ENCODE measurements around the gene TRABD.

Gene TRABD

DNA sequence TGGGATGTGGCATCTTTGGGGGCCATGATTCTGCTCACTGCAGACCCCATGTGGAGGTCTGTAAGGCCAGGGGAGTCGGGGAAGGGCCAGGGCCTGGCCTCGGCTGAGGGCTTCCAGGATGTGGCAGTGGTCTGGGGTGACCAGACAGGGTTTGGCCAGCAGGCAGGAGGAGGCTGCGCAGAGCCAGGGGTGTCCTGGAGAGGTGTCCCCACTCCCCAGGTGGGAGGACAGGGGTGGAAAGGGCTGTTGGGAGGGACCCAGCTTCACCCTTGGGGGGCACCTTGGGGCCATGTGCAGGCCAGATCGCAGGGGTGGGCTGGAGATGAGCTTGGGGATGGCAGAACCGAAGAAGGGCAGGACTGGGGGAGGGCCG, 11.7 kb upstream of the TRABD start:
- no peak overlapping the region for H3K4me3 ChIP-seq (replicated peaks in 1 of 2; ENCODE audit: low read depth in 2 of 2, low read length in 2 of 2)
- TF ChIP-seq, protein P1, sequence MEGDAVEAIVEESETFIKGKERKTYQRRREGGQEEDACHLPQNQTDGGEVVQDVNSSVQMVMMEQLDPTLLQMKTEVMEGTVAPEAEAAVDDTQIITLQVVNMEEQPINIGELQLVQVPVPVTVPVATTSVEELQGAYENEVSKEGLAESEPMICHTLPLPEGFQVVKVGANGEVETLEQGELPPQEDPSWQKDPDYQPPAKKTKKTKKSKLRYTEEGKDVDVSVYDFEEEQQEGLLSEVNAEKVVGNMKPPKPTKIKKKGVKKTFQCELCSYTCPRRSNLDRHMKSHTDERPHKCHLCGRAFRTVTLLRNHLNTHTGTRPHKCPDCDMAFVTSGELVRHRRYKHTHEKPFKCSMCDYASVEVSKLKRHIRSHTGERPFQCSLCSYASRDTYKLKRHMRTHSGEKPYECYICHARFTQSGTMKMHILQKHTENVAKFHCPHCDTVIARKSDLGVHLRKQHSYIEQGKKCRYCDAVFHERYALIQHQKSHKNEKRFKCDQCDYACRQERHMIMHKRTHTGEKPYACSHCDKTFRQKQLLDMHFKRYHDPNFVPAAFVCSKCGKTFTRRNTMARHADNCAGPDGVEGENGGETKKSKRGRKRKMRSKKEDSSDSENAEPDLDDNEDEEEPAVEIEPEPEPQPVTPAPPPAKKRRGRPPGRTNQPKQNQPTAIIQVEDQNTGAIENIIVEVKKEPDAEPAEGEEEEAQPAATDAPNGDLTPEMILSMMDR (IDR thresholded peaks at IDR 0.05; ENCODE audit: low read depth, low read length): no peak

DNA sequence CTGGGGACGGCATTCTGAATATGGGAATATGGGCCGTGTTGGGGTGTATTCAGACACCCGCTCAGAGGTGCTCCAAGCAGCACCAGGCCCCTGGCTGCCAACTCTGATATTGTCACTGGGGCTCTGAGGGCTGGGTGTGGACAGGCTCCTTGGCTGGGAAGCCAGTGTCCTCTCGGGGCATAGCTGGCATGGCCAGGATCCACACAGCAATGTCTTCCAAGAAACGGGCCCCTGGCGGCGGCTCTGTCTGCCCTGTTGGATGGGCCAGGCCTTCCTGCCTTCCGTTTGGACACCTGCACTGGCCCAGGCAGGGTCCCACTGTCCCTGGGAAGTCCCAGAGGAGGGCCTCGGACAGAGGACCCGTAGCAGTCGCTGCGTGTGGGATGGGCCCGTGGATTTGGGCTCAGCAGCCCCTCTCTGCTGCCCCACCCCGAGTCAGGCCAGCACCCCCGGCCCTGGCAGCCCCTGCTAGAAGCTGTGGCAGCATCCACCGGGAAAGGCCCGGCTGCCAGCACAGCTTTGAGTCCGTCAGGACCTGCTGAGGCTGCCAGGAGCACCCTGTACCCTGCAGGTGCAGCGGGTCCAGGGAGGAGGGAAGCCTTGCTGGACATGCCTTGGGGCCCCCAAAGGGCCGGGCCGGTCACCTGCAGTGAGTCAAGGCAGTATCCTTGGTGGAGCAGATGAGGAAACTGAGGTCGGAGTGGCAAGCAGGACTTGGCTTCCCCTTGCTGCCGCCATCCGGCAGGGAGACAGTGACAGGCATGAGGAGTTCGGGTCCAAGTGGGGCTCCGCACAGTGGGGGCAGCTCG, 11.1 kb upstream of the TRABD start:
- no peak overlapping the region for H3K4me3 ChIP-seq (replicated peaks in 1 of 2; ENCODE audit: low read depth in 2 of 2, low read length in 2 of 2)
- TF ChIP-seq, protein P1 (IDR thresholded peaks at IDR 0.05; ENCODE audit: low read depth, low read length): no peak
- DNase-seq (ENCODE audit: low read depth in 2 of 2): no peak

More for the DNA sequence above, 11.7 kb upstream of the TRABD start:
- DNase-seq (ENCODE audit: low read depth in 2 of 2): no peak

DNA sequence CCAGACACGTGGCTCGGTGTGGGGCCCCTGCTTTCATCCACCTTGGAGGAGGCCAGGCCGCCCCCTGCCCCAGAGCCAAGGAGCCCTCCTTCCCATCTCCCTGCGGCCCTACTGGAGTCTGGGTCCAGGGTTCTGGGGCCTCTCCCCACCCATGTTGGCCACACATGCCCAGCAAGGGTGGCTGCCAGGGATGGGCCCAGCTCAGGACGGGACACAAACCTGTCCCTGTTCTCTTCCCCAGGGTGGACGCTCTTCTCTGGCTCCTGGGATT, 10.6 kb upstream of the TRABD start:
- DNase-seq (ENCODE audit: low read depth in 2 of 2): no peak
- no peak overlapping the region for H3K4me3 ChIP-seq (replicated peaks in 1 of 2; ENCODE audit: low read depth in 2 of 2, low read length in 2 of 2)
- TF ChIP-seq, protein P1 (IDR thresholded peaks at IDR 0.05; ENCODE audit: low read depth, low read length): no peak

DNA sequence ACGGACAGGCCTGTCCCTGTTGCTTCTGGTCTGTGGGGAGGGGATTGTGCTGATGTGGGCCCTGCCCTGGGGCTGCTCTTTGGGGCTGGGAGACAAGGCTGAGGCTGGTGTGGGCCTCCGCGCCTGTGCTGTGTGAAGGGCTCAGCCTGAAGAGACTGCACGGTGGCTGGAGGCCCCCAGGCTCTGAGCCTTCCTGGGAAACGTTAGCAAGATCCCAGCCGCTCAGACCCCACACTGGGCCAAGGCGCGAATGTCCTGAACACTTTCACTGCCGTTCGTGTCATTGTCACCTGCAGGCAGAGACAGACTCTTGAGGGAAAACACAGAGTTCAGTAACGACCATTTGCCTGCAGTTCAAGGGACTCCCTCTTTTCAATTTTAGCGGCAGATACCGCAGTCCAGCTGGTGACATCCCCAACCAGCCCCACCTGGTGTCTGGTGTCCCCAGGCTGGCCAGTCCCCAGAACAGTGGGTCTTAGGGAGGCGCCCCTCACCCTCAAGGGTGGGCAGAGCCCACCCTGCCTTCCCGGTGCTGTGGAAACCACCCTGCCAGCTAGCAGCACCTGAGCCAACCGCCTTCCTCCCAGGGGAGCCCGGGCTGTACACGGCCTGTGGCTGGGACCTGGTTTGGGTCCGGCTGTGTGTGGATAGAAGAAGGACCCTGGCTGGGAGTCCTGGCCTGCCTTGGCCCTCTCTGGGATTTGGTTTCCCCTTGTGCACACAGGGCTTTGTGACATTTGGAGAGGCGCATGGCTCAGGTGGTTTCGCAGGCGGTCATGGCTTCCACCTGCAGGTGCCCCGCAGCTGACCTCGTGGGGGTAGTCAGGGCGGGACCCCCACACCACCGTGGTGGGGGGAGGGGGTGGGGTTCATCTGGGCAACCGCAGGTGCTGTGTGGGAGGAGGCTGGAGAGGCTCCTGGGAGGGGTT, 9.5 kb upstream of the TRABD start:
- TF ChIP-seq, protein P1 (IDR thresholded peaks at IDR 0.05; ENCODE audit: low read depth, low read length): no peak
- no peak for DNase-seq (ENCODE audit: low read depth in 2 of 2)
- no peak overlapping the region for H3K4me3 ChIP-seq (replicated peaks in 1 of 2; ENCODE audit: low read depth in 2 of 2, low read length in 2 of 2)

DNA sequence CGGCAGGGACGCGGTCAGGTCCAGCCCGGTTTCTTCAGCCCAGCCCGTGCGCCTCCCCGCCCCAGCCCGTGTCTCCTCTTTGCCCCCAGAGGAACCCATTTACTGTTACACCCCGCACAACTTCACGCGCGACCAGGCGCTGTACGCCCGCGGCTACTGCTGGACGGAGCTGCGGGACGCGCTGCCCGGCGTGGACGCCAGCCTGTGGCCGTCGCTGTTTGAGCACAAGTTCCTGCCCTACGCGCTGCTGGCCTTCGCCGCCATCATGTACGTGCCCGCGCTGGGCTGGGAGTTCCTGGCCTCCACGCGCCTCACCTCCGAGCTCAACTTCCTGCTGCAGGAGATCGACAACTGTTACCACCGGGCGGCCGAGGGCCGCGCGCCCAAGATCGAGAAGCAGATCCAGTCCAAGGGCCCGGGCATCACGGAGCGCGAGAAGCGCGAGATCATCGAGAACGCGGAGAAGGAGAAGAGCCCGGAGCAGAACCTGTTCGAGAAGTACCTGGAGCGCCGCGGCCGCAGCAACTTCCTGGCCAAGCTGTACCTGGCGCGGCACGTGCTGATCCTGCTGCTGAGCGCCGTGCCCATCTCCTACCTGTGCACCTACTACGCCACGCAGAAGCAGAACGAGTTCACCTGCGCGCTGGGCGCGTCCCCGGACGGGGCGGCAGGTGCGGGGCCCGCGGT, 8.7 kb upstream of the TRABD start:
- TF ChIP-seq, protein P1 (IDR thresholded peaks at IDR 0.05; ENCODE audit: low read depth, low read length): no peak
- DNase-seq (ENCODE audit: low read depth in 2 of 2): no peak
- H3K4me3 ChIP-seq (replicated peaks in 1 of 2; ENCODE audit: low read depth in 2 of 2, low read length in 2 of 2): no peak overlapping the region

DNA sequence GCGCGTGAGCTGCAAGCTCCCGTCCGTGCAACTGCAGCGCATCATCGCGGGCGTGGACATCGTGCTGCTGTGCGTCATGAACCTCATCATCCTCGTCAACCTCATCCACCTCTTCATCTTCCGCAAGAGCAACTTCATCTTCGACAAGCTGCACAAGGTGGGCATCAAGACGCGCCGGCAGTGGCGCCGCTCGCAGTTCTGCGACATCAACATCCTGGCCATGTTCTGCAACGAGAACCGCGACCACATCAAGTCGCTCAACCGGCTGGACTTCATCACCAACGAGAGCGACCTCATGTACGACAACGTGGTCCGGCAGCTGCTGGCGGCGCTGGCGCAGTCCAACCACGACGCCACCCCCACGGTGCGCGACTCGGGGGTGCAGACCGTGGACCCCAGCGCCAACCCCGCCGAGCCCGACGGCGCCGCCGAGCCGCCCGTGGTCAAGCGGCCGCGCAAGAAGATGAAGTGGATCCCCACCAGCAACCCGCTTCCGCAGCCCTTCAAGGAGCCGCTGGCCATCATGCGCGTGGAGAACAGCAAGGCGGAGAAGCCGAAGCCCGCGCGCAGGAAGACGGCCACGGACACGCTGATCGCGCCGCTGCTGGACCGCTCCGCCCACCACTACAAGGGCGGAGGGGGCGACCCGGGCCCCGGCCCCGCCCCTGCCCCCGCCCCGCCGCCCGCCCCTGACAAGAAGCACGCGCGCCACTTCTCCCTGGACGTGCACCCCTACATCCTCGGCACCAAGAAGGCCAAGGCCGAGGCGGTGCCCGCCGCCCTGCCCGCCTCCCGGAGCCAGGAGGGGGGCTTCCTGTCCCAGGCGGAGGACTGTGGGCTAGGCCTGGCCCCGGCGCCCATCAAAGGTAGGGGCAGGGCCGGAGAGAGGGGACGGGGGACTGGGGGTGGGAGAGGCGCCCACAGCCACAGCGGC, 7.9 kb upstream of the TRABD start:
- DNase-seq (ENCODE audit: low read depth in 2 of 2): no peak
- no peak overlapping the region for H3K4me3 ChIP-seq (replicated peaks in 1 of 2; ENCODE audit: low read depth in 2 of 2, low read length in 2 of 2)

More for the DNA sequence above, 7.9 kb upstream of the TRABD start:
- TF ChIP-seq, protein P1 (IDR thresholded peaks at IDR 0.05; ENCODE audit: low read depth, low read length): no peak

All from cardiac fibroblast (primary cell).